ENCODE data around the gene FAM222B.

Gene FAM222B

GRCh38 chr17:28747051-28747691, 95.4 kb downstream of the FAM222B start:
- Histone ChIP-seq H3K36me3 (peaks cover 0 to 26% (median 23%) of the 10 kb centered on the region in 3 donors), H3K27ac (peak overlapping the region; percentile 81 to 83), H3K4me3 (no peak overlapping the region), H3K27me3 (no peaks in the 10 kb centered on the region), H3K9me3 (no peaks in the 10 kb centered on the region), H3K4me1 (peaks cover 0 to 76% (median 47%) of the 10 kb centered on the region in 4 donors)
- TF ChIP-seq CTCF (IDR thresholded peaks at IDR 0.05) = no peak
- intact Hi-C loops (cut with DNase I; ENCODE audit: low total_unique reads) = loop anchor here (10.0 kb wide), 1 partner anchor 58 kb away; no protein-coding TSS in a partner anchor
- peak in 1 of 2 donors; percentile 75 for DNase-seq

GRCh38 chr17:28746611-28747050, 96.0 kb downstream of the FAM222B start:
- peaks cover 0 to 81% (median 47%) of the 10 kb centered on the region in 4 donors for H3K4me1 ChIP-seq
- intact Hi-C loops (cut with DNase I; ENCODE audit: low total_unique reads) = loop anchor here (10.0 kb wide), 1 partner anchor 58 kb away; no protein-coding TSS in a partner anchor
- no peak for TF ChIP-seq CTCF (IDR thresholded peaks at IDR 0.05)
- no peaks in the 10 kb centered on the region for H3K9me3 ChIP-seq
- H3K27ac ChIP-seq = peak overlapping the region; percentile 81 to 83
- peaks cover 0 to 26% (median 23%) of the 10 kb centered on the region in 3 donors for H3K36me3 ChIP-seq
- H3K27me3 ChIP-seq = no peaks in the 10 kb centered on the region
- DNase-seq = no peak
- no peak overlapping the region for H3K4me3 ChIP-seq

- DNase-seq = no peak
- peaks cover 0 to 82% (median 47%) of the 10 kb centered on the region in 4 donors for H3K4me1 ChIP-seq
- peak overlapping the region; percentile 81 to 83 for H3K27ac ChIP-seq
- no peak for TF ChIP-seq CTCF (IDR thresholded peaks at IDR 0.05)
- H3K9me3 ChIP-seq = no peaks in the 10 kb centered on the region
- H3K27me3 ChIP-seq = no peaks in the 10 kb centered on the region
- peaks cover 0 to 26% (median 23%) of the 10 kb centered on the region in 3 donors for H3K36me3 ChIP-seq
- H3K4me3 ChIP-seq = peak overlapping the region; percentile 63 to 73
- intact Hi-C loops (cut with DNase I; ENCODE audit: low total_unique reads) = loop anchor here (10.0 kb wide), 1 partner anchor 59 kb away; no protein-coding TSS in a partner anchor
Measured at GRCh38 chr17:28745786-28746411, 96.7 kb downstream of the FAM222B start.

GRCh38 chr17:28744972-28745785, 97.4 kb downstream of the FAM222B start:
- peak overlapping the region; percentile 81 to 83 for H3K27ac ChIP-seq
- peaks cover 0 to 82% (median 47%) of the 10 kb centered on the region in 4 donors for H3K4me1 ChIP-seq
- peak overlapping the region; percentile 63 to 73 for H3K4me3 ChIP-seq
- H3K9me3 ChIP-seq = no peaks in the 10 kb centered on the region
- DNase-seq = peak in 1 of 2 donors; percentile 84
- H3K36me3 ChIP-seq = peaks cover 0 to 26% (median 23%) of the 10 kb centered on the region in 3 donors
- intact Hi-C loops (cut with DNase I; ENCODE audit: low total_unique reads) = loop anchor here (10.0 kb wide), 1 partner anchor 60 kb away; no protein-coding TSS in a partner anchor
- H3K27me3 ChIP-seq = no peaks in the 10 kb centered on the region
- no peak for TF ChIP-seq CTCF (IDR thresholded peaks at IDR 0.05)
